Lower lobe of right lung (tissue), 2 donors: ENCODE measurements around the gene ENTPD2. TPM values are rescaled to one million over a fixed set of nuclear protein-coding genes. Genes with fewer than 3 reads are reported as not detected.

Experiments used
- ATAC-seq, 2 donors: fragments of 200-7000 bp; cut with Tn5 transposase; one replicate each; pipeline ENCODE4 v1.9.1; 2020 to 2022; ENCODE audit warnings: mild to moderate bottlenecking in 2 of 2, moderate library complexity in 2 of 2
- DNase-seq: peaks from one replicate; pipeline ENCODE4 v3.0.0-alpha.2; 2020
- H3K27ac ChIP-seq: fragments of 200-600 bp; one replicate; pipeline ENCODE4 v1.8.0; 2022
- H3K27me3 ChIP-seq: fragments of 200-600 bp; one replicate; pipeline ENCODE4 v1.8.0; 2022; ENCODE audit warnings: low read depth
- H3K36me3 ChIP-seq: fragments of 200-600 bp; one replicate; pipeline ENCODE4 v1.8.0; 2022; ENCODE audit warnings: mild to moderate bottlenecking
- H3K4me1 ChIP-seq: fragments of 200-600 bp; one replicate; pipeline ENCODE4 v1.8.0; 2022
- H3K4me3 ChIP-seq: fragments of 200-600 bp; one replicate; pipeline ENCODE4 v1.8.0; 2022; ENCODE audit warnings: mild to moderate bottlenecking
- H3K9me3 ChIP-seq: fragments of 200-600 bp; one replicate; pipeline ENCODE4 v1.8.0; 2022
- CTCF ChIP-seq: fragments of 200-600 bp; IDR thresholded peaks from one replicate; pipeline ENCODE4 v1.8.0; 2022; ENCODE audit warnings: antibody characterized with exemption, mild to moderate bottlenecking
- intact Hi-C: fragments of 100-400 bp; cut with DNase I; formaldehyde crosslinking; loops from one replicate; pipeline ENCODE4 v1.11.0; 2022
- total RNA-seq: library from RNA; stranded (reverse); fragmentation: NEBNext Ultra II Directional; extraction: Animal tissue kit (Norgen Biotek cat#: 25700); gene quantifications from one replicate; pipeline ENCODE4 v1.2.1, GENCODE V29; 2021
- donor health status: DM: no; HTN: yes; CAD: no; lungs with severe emphysema.

The ENTPD2 gene
- total RNA-seq, 1 donor from 2014 or later, result 0.62 TPM

GRCh38 chr9:137030006-137030405 lies 23.9 kb downstream of the ENTPD2 start:
- no peak for TF ChIP-seq CTCF
- Histone ChIP-seq H3K36me3 (no peaks in the 10 kb centered on the region), H3K27me3 (no peaks in the 10 kb centered on the region), H3K9me3 (no peaks in the 10 kb centered on the region), H3K4me3 (peak overlapping the region; percentile 68), H3K27ac (peak overlapping the region; percentile 53), H3K4me1 (peaks cover 70% of the 10 kb centered on the region)
- ATAC-seq (no peak), DNase-seq (no peak)
- intact Hi-C loops, result no loop called here

- DNase-seq (peak; percentile 85), ATAC-seq (peak; percentile 81 to 84)
- H3K27ac ChIP-seq, result peak overlapping the region; percentile 53
- no peaks in the 10 kb centered on the region for H3K9me3 ChIP-seq
- TF ChIP-seq CTCF, result peak; percentile 95
- H3K36me3 ChIP-seq, result no peaks in the 10 kb centered on the region
- intact Hi-C loops, result no loop called here
- no peaks in the 10 kb centered on the region for H3K27me3 ChIP-seq
- peaks cover 62% of the 10 kb centered on the region for H3K4me1 ChIP-seq
- peak overlapping the region; percentile 68 for H3K4me3 ChIP-seq
Measured at GRCh38 chr9:137029058-137029936, 24.6 kb downstream of the ENTPD2 start.

- intact Hi-C loops, result no loop called here
- Histone ChIP-seq H3K9me3 (no peaks in the 10 kb centered on the region), H3K27me3 (no peaks in the 10 kb centered on the region), H3K4me1 (peaks cover 62% of the 10 kb centered on the region), H3K4me3 (peak overlapping the region; percentile 68), H3K36me3 (no peaks in the 10 kb centered on the region), H3K27ac (peak overlapping the region; percentile 44)
- DNase-seq, result peak; percentile 82
- TF ChIP-seq CTCF, result peak; percentile 7
- peak; percentile 55 to 68 for ATAC-seq
Measured at GRCh38 chr9:137028263-137029057, 25.4 kb downstream of the ENTPD2 start.

- ATAC-seq, result no peak
- Histone ChIP-seq H3K36me3 (no peaks in the 10 kb centered on the region), H3K27ac (peak within 1 kb of the TSS; percentile 64), H3K9me3 (no peaks in the 10 kb centered on the region), H3K27me3 (no peaks in the 10 kb centered on the region), H3K4me1 (peaks cover 60% of the 10 kb centered on the region), H3K4me3 (peak within 1 kb of the TSS; percentile 68)
- intact Hi-C loops, result no loop called here
- no peak for DNase-seq
- TF ChIP-seq CTCF, result no peak
Measured at GRCh38 chr9:137027369-137028262, 26.2 kb downstream of the ENTPD2 start, which contains the start of gene ABCA2. Gene ABCA2, minus strand, starts transcription at chr9:137028237. Its CDS starts 97 bp downstream, at chr9:137028140.

GRCh38 chr9:137026828-137027227 lies 27.0 kb downstream of the ENTPD2 start:
- DNase-seq, result no peak
- no peak for ATAC-seq
- no peaks in the 10 kb centered on the region for H3K36me3 ChIP-seq
- H3K4me3 ChIP-seq, result peak overlapping the region; percentile 59
- H3K27ac ChIP-seq, result peak overlapping the region; percentile 64
- no peaks in the 10 kb centered on the region for H3K9me3 ChIP-seq
- H3K27me3 ChIP-seq, result no peaks in the 10 kb centered on the region
- TF ChIP-seq CTCF, result no peak
- H3K4me1 ChIP-seq, result peaks cover 52% of the 10 kb centered on the region
- intact Hi-C loops, result no loop called here
